Ishikawa (cell line): ENCODE data around the gene NFATC1.

Source experiments
- CEBPB ChIP-seq: IDR thresholded peaks from 2 replicates; pipeline ENCODE4 v1.6.1; 2012
- CREB1 ChIP-seq: IDR thresholded peaks from 2 replicates; pipeline ENCODE4 v1.6.1; 2012; ENCODE audit warnings: low read depth
- EGR1 ChIP-seq: IDR thresholded peaks from 2 replicates; pipeline ENCODE4 v1.6.1; 2012
- EP300 ChIP-seq: IDR thresholded peaks from 2 replicates; pipeline ENCODE4 v1.6.1; 2012; ENCODE audit warnings: borderline replicate concordance
- FOXM1 ChIP-seq: IDR thresholded peaks from 2 replicates; pipeline ENCODE4 v1.6.1; 2012; ENCODE audit warnings: low read depth, borderline replicate concordance
- NFIC ChIP-seq: IDR thresholded peaks from 2 replicates; pipeline ENCODE4 v1.6.1; 2012
- RAD21 ChIP-seq: IDR thresholded peaks from 2 replicates; pipeline ENCODE4 v1.6.1; 2012; ENCODE audit warnings: low read depth
- TAF1 ChIP-seq: IDR thresholded peaks from 2 replicates; pipeline ENCODE4 v1.6.1; 2012; ENCODE audit warnings: low read depth, mild to moderate bottlenecking
- TCF12 ChIP-seq: IDR thresholded peaks from 2 replicates; pipeline ENCODE4 v1.6.1; 2012; ENCODE audit warnings: low read depth
- TEAD4 ChIP-seq: IDR thresholded peaks from 2 replicates; pipeline ENCODE4 v1.6.1; 2012
- YY1 ChIP-seq: IDR thresholded peaks from 2 replicates; pipeline ENCODE4 v1.6.1; 2012; ENCODE audit warnings: low read depth
- ZBTB7A ChIP-seq: IDR thresholded peaks from 2 replicates; pipeline ENCODE4 v1.6.1; 2012; ENCODE audit warnings: low read depth
- TF ChIP-seq, protein P1 (sequence below): IDR thresholded peaks from 2 replicates; pipeline ENCODE4 v1.6.1; 2012; ENCODE audit warnings: low read depth, mild to moderate bottlenecking
- TF ChIP-seq, protein P2 (sequence below): IDR thresholded peaks from 2 replicates; pipeline ENCODE4 v1.6.1; 2012
- TF ChIP-seq, protein P3 (sequence below): IDR thresholded peaks from 2 replicates; pipeline ENCODE4 v1.6.1; 2012

The NFATC1 gene

DNA sequence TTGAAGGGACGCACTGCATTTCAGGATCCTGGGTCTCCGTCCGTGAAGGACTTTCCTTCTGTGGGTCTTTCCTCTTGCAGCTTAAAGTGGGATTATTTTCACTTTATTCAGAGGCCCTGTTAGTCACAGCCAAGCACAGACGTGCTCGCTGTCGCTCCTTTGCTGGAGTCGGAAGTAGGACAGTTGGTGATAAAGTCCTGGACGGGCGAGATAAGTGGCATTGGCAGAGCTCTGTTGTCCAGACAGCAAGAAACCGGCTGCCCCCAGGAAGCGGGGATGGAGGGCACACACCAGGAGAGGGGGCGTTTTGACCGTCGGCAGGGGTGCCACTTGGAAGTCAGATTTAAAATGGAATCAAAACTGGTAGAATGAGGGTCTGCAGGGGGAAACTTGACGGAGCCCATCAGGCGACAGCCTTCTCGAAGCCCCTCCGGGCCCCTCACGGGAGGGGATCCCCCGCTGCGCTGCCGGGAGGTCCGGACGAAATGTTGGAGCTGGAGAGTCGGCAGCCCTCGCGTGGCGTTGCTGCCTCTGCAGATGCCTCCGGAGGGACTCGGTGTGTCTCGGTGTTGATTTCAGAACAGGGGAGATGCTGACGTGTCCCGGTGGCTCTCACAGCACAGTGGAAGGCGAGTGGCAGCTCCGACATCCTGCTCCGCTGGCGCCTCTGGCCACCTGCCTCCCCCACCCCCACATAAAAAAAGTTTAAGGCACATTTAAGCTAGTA lies 124.2 kb downstream of the NFATC1 start:
- no peak for TF ChIP-seq TEAD4
- TF ChIP-seq, protein P1, sequence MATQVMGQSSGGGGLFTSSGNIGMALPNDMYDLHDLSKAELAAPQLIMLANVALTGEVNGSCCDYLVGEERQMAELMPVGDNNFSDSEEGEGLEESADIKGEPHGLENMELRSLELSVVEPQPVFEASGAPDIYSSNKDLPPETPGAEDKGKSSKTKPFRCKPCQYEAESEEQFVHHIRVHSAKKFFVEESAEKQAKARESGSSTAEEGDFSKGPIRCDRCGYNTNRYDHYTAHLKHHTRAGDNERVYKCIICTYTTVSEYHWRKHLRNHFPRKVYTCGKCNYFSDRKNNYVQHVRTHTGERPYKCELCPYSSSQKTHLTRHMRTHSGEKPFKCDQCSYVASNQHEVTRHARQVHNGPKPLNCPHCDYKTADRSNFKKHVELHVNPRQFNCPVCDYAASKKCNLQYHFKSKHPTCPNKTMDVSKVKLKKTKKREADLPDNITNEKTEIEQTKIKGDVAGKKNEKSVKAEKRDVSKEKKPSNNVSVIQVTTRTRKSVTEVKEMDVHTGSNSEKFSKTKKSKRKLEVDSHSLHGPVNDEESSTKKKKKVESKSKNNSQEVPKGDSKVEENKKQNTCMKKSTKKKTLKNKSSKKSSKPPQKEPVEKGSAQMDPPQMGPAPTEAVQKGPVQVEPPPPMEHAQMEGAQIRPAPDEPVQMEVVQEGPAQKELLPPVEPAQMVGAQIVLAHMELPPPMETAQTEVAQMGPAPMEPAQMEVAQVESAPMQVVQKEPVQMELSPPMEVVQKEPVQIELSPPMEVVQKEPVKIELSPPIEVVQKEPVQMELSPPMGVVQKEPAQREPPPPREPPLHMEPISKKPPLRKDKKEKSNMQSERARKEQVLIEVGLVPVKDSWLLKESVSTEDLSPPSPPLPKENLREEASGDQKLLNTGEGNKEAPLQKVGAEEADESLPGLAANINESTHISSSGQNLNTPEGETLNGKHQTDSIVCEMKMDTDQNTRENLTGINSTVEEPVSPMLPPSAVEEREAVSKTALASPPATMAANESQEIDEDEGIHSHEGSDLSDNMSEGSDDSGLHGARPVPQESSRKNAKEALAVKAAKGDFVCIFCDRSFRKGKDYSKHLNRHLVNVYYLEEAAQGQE = no peak
- no peak for TF ChIP-seq NFIC
- TF ChIP-seq TCF12 = no peak
- no peak for TF ChIP-seq ZBTB7A
- no peak for TF ChIP-seq FOXM1
- no peak for TF ChIP-seq YY1
- TF ChIP-seq, protein P2, sequence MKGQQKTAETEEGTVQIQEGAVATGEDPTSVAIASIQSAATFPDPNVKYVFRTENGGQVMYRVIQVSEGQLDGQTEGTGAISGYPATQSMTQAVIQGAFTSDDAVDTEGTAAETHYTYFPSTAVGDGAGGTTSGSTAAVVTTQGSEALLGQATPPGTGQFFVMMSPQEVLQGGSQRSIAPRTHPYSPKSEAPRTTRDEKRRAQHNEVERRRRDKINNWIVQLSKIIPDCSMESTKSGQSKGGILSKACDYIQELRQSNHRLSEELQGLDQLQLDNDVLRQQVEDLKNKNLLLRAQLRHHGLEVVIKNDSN = no peak
- no peak for TF ChIP-seq CEBPB
- TF ChIP-seq, protein P3, sequence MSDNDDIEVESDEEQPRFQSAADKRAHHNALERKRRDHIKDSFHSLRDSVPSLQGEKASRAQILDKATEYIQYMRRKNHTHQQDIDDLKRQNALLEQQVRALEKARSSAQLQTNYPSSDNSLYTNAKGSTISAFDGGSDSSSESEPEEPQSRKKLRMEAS = no peak
- no peak for TF ChIP-seq EGR1
- no peak for TF ChIP-seq RAD21
- TF ChIP-seq EP300 = no peak

DNA sequence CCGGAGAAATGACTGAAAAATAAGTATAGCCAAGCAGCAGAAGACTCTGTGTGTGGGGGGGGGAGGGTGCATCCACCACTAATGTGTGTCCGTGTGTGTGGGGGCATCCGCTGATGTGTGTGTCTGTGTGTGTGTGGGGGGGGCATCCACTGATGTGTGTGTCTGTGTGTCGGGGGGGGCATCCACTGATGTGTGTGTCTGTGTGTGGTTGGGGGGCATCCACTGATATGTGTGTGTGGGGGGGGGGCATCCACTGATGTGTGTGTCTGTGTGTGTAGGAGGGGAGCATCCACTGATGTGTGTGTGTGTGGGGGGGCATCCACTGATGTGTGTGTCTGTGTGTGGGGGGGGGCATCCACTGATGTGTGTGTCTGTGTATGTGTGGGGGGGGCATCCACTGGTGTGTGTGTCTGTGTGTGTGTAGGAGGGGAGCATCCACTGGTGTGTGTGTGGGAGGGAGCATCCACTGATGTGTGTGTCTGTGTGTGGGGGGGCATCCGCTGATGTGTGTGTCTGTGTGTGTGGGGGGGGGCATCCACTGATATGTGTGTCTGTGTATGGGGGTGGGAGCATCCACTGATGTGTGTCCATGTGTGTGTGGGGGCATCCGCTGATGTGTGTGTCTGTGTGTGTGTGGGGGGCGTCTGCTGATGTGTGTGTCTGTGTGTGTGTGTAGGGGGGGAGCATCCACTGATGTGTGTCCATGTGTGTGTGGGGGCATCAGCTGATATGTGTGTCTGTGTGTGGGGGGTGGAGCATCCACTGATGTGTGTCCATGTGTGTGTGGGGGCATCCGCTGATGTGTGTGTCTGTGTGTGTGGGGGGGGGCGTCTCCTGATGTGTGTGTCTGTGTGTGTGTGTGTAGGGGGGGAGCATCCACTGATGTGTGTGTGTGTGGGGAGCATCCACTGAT lies 125.0 kb downstream of the NFATC1 start:
- TF ChIP-seq CEBPB (no peak), ZBTB7A (no peak), TAF1 (no peak), RAD21 (no peak), NFIC (no peak), TCF12 (no peak), YY1 (no peak)
- TF ChIP-seq, protein P3 = no peak

DNA sequence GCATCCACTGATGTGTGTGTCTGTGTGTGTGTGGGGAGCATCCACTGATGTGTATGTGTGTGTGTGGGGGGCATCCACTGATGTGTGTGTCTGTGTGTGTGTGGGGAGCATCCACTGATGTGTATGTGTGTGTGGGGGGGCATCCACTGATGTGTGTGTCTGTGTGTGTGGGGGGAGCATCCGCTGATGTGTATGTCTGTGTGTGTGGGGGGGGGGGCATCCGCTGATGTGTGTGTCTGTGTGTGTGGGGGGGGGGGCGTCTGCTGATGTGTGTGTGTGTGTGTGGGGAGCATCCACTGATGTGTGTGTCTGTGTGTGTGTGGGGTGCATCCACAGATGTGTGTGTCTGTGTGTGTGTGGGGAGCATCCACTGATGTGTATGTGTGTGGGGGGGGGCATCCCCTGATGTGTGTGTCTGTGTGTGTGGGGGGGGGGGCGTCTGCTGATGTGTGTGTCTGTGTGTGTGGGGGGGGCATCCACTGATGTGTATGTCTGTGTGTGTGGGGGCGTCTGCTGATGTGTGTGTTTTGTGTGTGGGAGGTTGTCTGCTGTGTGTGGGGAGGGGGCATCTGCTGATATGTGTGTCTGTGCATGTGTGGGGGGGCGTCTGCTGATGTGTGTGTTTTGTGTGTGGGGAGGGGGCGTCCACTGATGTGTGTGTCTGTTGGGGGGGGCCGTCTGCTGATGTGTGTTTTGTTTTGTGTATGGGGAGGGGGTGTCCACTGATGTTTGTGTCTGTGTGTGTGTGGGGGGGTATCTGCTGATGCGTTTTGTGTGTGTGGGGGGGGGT lies 125.9 kb downstream of the NFATC1 start:
- TF ChIP-seq CREB1 (no peak), CEBPB (no peak), EP300 (no peak)
- TF ChIP-seq, protein P2 = no peak

DNA sequence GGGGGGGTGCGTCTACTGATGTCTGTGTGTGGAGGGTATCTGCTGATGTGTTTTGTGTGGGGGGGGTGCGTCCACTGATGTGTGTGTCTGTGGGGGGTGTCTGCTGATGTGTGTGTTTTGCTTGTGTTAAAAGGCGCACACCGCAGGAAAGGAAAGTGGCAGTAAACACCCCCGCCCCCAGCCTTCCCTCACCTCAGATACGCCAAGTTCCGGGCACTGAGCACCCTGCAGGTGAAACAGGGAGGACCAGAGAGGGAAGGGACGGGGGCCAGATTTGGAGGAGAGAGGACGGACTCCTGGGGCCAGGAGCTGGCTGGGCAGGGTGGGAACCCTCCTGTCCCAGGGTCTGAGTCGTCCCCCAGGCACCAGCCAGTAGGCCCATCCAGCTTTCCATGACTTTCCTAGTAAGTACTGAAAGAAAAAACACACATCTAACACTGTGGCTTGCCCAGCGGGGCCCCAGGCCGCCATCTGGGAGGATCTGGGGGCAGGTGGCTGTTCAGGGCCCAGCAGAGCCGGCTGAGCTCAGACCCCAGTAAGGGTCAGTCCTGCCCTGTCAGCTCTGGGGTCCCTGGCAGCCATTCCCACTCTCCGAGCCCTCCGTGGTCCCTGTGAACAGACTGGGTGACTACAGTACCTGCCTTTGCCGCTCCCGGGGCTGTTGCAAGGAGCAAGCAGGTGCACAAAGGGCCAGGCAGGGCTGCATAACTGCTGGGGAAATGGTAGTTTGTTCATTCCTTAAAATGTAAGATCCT lies 126.9 kb downstream of the NFATC1 start:
- no peak for TF ChIP-seq CREB1
- TF ChIP-seq RAD21 = no peak
- TF ChIP-seq TCF12 = no peak
- TF ChIP-seq FOXM1 = no peak
- TF ChIP-seq, protein P3 = no peak
- no peak for TF ChIP-seq TEAD4
- no peak for TF ChIP-seq TAF1
- TF ChIP-seq, protein P1 = no peak
- TF ChIP-seq, protein P2 = no peak
- no peak for TF ChIP-seq EGR1
- no peak for TF ChIP-seq CEBPB
- TF ChIP-seq ZBTB7A = no peak
- no peak for TF ChIP-seq YY1
- TF ChIP-seq EP300 = no peak
- TF ChIP-seq NFIC = no peak
